HG03521 (cell line): ENCODE measurements around the gene LZTFL1.

ENCODE experiments used
- ATAC-seq: cut with Tn5 transposase; IDR thresholded peaks from one replicate; pipeline ENCODE4 v1.9.1; 2021; ENCODE audit warnings: mild to moderate bottlenecking, moderate library complexity; ENCODE audit not compliant: unreplicated experiment

The LZTFL1 gene

DNA sequence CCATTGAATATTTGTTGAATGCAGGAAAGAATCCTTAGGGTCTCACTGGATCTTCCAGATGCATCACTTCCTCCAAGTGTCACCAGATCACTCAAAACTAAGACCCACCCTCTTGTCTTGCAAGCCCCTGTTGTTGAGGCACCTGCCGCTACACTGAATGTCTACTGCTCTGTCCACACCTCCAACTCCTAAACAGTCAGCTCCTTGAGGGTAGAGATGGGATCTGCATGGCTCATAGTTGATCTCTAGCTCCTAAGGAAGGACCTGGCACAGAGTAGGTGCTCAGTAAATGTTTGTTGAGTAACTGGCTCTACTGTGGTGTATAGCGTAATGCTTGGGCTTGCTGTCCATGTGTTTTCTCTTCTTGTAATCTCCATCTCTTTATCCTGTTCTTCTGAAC, 54.4 kb downstream of the LZTFL1 start:
- ATAC-seq = no peak

DNA sequence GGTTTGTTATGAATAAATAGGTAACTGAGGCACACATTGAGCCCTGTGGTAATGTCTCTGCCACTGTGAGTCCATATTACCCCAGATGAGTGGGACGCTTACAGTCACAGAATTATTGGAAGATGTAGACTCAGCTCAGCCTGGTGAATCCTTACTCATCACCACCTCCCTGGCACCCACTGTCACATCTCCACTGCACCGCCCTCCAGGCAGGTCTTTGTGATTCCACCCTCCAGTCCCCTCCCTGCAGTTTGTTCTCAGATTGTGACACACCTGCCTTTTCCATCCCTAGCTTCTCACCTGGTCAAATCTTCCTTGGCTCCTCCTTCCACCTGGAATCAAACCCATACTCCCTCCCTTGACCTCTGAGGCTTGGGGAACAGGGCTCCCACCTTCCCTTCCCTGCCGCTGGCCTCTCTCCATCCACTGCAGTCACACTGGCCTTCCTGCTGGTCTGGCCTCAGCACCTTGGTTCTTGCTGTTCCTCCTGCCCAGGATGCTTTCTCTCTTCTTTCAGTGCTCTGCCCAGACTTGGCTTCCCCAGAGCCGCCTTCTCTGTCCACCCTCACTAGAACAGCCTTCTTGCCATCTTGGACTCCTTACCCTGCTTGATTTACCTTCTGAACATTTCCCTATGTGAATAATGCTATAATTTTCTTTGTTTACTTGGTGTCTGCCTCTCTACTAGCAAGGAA, 55.0 kb downstream of the LZTFL1 start:
- no peak for ATAC-seq

DNA sequence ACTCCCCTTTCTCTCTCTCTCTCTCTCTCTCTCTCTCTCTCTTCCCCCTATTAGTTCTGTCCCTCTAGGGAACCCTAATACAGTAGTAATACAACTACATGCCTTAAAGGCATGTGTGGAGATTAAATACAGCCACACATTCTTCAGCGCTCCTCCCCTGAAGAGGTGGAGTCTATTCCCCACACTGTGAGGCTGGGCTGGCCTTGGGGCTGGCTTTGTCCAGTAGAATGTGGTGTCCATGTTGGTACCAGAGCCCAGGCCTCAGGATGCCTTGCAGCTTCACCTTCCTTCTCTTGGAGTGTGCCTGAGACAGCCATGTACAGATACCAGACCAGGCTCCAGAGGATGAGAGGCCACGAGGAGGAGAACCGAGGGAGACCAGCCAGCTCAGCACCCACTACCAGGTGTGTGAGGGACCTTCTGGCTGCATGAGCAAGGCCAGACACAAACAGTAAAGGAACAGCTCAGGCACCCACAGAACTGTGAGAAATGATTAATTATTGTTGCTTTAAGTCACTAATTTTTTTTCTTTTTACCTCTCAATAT, 56.2 kb downstream of the LZTFL1 start:
- ATAC-seq = no peak

DNA sequence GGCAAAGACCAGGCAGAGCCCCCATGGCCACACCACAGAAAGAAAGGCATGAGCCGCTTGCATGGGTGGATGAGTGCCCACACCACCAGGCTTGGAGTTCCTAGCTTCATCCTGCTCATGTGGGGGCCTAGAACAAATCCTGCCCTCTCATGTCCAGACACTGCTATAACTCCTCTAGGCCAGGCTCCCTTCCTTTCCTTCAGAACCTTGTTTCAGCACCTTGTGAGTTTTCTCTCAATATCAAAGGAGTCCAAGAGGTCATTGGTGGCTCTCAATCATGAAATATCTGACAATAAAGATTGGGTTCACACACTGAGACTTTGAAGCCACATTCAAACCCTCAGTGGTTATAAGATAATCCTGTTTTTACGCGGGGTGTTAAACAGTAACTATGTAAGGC, 58.3 kb downstream of the LZTFL1 start:
- no peak for ATAC-seq

DNA sequence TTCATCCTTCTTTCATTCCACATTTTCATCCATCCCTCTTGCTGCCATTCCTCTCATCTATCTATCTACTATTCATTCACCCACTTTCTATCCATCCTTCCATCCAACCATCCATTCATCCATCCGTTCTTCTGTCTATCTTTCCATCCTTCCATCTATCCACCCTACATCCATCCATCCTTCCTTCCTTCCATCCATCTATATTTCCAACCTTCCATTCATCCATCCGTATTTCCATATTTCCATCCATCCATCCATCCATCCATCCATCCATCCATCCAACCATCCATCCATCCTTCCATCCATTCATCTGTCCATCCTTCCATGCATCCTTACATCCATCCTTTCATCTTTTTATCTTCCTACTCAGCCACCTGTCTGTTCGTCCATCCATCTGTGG, 59.5 kb downstream of the LZTFL1 start:
- no peak for ATAC-seq

DNA sequence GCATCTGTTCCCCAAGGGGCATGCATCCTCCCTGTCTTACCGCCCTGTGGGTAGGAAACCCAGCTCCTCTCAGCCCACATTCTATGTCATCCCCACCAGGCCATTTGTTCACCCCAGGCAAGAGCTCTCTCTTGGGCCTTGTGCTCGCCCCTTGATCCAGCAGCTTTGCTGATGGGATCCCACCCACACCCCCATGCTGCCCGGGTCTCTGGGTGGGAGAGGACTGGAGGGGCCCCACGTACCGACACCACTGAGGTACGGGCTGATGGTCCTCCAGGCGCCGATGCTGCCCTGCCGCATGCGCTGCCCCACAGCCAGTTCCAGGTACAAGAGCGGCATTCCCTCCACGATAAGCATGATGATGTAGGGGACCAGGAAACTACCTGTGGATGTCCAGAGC, 60.1 kb downstream of the LZTFL1 start:
- ATAC-seq = no peak

DNA sequence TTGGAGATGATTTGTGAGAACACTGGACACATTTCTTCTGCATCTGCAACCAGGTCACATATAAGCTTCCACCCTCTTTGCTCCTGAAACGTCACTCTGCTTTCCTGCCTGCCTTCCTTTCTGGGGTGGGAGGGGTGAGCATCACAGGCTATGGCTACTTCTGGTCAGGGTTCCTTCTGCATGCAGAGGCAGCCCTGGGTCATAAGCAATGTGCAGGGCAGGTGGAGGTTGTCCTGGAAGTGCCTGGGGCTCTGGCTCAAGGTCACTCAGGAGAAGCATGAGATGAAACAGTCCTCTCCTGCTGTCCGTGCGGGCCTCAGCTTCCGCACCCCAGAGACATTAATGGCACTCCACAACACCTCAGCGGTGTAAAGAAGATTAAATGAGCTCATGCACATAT, 60.6 kb downstream of the LZTFL1 start:
- no peak for ATAC-seq

DNA sequence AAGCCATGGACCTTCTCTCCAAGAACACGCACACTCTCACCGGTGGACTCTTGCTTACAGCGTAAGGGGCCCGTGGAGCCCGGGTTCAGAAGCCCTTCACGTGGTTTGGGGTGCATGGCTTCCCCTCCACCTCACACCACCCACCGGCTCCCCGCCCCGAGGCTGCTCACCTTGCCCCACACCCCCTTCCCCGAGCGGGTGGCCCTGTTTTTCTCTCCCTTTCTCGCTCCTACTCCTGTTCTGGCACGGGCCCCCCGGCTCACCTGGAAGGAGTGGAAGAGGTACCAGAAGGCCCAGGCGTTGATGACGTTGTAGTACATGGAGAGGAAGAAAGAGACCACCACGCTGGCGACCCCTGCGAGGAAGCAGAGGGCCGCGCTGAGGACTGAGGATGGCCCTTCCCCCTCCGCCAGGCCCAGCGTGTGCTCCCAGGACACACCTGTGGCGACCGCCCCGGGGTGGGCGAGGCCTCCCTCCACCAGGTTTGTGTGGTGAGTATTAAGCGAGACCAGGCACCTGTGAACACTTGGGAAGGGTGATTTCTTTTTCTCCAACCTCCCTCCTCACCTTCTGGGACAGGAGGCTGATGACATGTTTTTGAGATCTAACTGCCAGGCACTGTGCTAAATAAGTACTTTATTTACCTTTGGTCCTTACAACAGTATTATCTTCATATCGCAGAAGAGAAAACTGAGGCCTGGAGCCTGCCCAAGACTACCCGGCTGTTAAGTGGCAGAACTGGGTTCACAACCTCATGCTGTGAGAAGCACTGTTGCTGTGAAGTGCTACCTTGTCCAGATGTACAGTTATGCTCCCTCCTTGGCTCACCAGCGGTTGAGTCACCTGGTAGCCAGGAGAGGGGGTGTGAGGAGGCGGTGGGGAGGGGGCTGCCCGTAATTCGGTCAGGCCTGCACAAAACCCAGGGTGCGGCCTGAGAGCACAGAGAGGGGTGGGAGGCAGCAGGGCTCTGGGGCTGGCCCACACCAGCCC, 61.9 kb downstream of the LZTFL1 start:
- ATAC-seq = no peak

DNA sequence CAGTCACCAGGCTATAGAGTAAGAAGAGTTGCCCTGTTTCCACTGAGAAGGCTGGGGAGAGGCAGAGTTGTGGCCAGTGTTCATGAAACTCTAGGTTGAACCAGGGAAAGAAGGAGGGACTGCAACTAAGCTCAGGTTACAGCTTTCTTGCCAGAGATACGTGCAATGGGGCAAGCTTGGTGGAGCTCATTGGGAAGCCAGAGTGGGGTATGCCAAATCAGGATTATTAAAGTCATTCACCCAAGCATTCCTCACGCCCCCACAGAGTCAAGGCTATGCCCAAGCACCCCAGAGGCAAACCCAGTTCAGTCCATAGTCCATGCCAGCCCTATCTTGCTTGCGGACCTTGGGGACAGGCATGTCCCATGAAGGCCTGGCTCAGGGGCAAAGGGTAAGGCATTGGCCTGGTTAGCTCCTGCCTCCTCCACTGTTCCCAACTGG, 63.1 kb downstream of the LZTFL1 start:
- ATAC-seq = no peak

DNA sequence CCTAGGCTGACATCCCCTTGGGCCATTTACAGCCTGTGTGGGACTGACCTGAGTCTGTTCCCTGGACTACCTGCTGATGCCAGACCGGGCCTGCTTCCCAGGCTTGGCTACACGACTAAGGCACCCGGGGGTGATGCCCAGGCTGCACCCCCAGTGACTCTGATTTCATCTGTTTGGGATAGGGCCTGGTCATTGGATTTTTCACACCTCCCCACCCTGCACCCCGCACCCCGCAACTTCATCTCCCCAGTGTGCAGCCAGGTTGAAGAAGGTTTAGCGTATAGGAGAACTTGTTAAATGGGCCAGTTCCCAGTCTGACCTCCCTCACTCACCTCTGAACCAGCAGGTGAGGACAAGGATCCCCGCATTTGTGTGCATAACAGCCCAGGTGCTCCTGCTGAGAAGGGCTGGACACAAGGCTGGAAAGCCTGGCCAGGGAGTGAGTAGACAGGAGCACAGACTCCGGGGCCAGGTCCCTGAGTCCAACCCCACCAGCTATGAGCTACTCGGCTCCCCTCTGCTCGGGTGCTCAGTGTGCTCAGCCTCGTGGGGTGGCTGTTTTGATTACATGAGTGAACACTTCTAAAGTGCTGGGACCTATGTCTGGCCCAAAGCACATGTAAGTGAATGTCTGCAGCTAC, 64.1 kb downstream of the LZTFL1 start:
- ATAC-seq = no peak

DNA sequence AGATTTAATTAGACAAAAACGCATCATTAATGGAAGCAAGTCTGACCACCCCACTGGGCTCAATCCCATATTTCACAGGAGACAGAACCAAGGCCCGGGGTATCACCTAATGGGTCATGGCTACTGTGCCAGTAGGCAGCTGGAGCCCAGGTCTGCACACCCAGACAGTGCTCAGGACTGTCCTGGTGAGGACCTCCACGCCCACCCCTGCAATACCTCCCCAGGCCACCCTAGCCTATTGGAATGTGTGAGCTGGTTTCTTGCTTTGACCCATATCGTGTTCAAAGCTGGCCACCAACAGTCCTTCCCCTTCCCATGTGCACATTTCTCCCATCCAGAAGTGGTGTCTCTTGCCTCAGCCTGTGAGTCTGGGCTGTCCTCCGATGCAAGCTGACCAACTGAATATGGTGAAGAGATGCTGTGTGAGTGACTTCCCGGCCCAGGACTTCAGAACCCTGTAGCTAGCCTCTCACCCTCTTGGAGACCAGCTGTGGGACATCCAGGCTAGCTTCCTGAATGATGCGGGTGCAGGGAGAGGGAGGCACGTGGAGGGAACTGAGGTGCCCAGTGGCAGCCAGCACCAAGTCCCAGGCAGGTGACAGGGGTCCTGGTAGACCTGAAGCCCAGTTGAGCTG, 64.7 kb downstream of the LZTFL1 start:
- no peak for ATAC-seq

DNA sequence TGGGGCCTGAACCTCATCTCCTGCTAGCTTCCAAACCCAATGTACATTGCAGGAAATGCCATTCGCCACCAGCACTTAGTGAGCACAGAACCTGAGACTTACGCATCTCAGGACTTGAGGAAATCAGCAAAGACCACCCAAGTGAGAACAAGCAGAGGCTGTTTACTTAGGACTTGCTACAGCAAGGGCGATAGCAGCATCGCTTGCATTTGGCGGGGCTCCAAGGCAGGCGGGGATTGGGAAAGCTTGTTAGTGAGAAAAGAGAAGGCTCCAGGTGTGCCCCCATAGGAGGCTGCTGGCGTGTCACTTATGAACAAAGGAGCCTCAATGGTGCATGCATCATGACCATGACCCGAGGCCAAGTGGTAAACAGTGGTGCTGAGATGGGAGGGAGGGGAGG, 65.3 kb downstream of the LZTFL1 start:
- ATAC-seq = no peak

DNA sequence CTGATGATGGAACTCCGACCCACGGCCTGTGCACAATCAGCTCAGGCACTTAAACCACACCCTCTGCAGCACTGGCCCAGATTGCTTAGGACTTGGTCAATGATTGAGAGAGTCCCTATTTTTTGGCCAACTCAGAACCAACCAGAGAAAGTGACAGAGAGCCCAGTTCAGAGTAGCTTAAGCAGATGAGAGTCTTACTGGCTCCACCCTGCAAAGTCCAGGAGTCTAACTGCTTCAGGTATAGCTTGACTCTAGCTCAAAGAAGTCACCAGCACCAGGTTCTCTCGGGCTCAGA, 65.7 kb downstream of the LZTFL1 start:
- no peak for ATAC-seq

DNA sequence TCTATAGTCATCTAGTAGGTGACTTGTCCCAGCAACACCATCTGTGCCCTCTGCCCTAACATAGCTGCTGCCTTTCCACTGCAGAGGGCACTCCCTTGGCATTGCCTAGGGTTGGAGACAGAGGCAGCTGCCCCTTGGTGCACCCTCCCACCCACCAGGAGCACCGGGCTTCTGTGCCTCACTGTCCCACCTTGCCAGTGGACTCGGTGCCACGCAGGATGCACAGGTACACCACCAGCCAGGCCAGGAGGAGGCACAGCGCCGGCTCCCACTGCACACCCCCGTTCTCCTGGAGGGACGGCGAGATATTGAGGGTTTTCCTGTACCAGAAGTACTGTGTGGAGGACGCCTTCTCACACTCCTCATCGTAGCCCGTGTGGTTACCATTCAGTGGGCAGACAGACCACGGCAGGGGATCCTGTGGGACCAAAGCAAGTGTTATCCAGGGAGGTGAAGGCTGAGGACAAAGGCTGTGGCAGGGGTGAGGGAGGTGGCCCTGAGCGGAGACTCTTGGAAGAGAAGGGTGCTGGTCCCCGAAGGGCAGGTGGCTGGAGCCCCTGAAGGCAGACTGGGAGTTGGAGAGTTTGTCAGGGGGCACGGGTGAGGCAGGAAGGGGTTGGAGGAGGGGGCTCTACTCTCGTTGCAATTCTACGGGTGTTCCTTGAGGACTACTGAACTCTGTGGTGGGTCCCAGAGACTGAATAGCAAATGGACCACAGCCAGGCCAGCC, 66.2 kb downstream of the LZTFL1 start:
- ATAC-seq = no peak

DNA sequence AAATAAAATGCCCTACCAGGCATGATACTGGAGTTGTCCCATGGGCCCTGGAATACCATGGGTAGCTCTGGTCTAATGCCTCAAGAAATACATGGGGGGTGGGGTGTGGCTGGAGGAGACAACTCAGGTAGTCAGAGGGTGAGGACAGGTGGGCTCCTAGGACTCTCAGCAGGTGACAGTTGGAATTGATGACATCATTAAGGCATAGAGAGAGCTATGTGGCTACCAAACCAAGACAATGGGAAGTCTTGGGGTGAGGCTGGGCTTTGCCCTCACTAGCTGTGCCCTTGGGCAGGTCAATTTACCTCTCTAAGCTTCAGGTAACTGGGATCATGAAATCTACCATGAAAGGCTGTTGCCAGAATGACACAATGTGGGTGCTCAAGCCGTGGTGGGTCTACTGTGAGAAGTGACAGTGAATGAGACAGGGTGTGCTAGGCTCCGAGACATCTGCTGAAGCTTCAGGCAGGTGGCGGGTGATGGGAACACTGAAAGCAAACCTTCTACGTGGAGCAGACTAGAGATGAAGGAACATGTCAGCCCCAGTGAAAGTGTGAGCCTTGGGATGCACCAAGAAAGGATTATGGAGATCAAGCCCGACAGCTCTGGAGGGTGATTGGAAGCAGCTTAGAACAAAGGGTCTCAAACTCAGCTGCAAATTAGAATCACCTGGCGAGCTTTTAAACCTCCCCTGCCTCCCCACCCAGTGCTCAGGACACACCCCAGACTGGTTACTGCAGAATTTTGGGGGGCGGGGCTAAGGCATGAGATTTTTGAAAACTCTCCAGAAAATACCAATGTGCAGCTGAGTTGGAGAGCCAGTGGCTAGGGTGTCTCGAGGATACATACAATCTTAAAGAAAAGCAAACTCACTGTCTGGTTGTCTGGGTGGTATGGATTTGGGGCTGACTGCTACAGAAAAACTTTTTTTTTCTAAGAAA, 67.1 kb downstream of the LZTFL1 start:
- no peak for ATAC-seq

DNA sequence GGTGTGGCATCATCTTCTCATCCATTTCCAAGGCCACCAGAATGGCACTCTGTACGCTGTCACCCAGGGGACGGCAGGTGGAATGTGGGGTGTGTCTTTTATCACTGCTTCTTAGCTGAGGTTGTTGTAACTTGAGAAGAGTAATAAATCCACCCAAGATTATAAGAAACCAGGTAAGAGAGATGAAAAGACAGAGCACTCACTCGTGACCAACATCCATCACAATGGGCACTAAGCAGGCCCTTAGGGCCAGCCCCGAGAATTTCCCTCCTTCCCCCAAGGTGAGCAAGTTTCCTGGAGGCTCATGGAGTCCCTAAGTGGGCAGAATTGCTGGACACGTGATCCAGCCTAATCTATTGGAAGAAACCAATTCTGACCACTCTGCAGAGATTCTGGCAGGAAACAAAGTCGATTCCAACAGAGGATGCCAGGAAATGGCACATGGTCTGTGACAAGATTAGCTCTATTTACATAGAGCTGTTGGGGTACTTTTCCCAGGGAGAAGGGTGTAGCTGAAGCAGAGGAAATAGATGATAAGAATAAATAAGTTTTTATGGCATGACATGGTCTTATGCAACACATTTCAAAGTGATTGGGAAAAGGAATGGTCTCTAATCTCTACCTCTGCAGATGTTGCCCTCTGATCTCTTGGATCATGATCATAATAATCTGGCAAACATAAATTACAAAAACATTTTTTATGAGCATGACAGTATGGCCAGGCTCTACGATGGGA, 68.0 kb downstream of the LZTFL1 start:
- ATAC-seq = no peak
